ENCODE measurements around the gene RAB34.

GRCh38 chr17:28665994-28666393, 51.7 kb downstream of the RAB34 start:
- no peak for TF ChIP-seq CSRNP3 (CRISPR knock-in tag; IDR thresholded peaks at IDR 0.05)
- TF ChIP-seq CREB5 (CRISPR knock-in tag; IDR thresholded peaks at IDR 0.05; ENCODE audit: low read depth): no peak
- no peak for TF ChIP-seq ZFP30 (CRISPR knock-in tag; IDR thresholded peaks at IDR 0.05)
- no peak for TF ChIP-seq ZNF565 (CRISPR knock-in tag; conservative IDR thresholded peaks at IDR 0.05; ENCODE audit: low read depth)
- TF ChIP-seq ZFP3 (CRISPR knock-in tag; IDR thresholded peaks at IDR 0.05): no peak
- TF ChIP-seq RARB (CRISPR knock-in tag; IDR thresholded peaks at IDR 0.05): no peak
- no peak for TF ChIP-seq OSR1 (CRISPR knock-in tag; IDR thresholded peaks at IDR 0.05)
- TF ChIP-seq PATZ1 (CRISPR knock-in tag; IDR thresholded peaks at IDR 0.05; ENCODE audit: borderline replicate concordance): no peak
- TF ChIP-seq PPARA (CRISPR knock-in tag; IDR thresholded peaks at IDR 0.05; ENCODE audit: borderline replicate concordance): no peak

Data from SK-N-SH treated with all-trans-retinoic acid at 6 μM for 48 hours (cell line).